ENCODE data around the gene RPL10.
"Not testable (repeated sequence)": the region's sequence is repeated elsewhere in the genome, so short reads cannot be mapped to it uniquely, and the experiment has no call there.

RPL10 gene

DNA sequence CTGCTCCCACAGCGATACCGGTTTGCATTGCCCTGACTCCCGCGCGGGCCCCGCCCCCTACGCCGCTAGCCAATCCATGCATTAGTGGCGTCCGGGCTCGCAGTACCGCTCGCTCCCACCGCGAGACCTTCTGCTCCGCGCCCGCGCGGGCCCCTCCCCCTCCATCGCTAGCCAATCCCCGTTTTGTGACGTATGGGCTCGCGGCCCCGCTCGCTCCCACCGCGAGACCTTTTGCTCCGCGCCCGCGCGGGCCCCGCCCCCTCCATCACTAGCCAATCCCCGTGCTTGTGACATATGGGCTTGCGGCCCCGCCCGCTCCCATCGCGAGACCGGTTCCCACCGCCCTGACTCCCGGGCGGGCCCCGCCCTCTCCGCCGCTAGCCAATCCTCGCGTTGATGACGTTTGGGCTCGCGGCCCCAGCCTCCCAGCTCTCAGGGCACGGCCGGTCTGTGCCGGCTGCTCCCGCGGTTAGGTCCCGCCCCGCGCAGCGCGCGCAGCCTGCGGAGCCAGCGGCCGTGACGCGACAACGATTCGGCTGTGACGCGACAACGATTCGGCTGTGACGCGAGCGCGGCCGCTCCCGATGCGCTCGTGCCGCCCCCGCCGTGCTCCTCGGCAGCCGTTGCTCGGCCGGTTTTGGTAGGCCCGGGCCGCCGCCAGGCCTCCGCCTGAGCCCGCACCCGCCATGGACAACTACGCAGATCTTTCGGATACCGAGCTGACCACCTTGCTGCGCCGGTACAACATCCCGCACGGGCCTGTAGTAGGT is 19.2 kb upstream of the RPL10 start, which contains the start of gene EMD:
Gene EMD, plus strand, starts transcription at position 497 of the 770 bp plus-strand sequence. Its CDS starts 190 bp downstream, at position 687.
- peak; percentile 97 for DNase-seq

DNA sequence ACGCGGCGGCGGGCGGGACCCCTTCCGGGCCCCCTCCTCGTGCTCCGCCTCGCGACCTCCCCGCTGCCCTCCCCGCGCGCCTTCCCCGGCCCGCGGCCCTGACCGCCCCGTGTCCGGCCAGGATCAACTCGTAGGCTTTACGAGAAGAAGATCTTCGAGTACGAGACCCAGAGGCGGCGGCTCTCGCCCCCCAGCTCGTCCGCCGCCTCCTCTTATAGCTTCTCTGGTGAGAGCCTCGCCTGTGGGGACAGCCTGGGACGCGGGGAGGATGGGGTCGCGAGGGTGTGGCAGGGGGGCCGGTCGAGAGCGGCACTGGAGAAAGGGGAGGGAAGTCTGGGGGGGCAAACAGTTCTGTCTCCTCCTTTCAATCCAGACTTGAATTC is 18.6 kb upstream of the RPL10 start:
- DNase-seq: peak in 1 of 3 donors; percentile 26

DNA sequence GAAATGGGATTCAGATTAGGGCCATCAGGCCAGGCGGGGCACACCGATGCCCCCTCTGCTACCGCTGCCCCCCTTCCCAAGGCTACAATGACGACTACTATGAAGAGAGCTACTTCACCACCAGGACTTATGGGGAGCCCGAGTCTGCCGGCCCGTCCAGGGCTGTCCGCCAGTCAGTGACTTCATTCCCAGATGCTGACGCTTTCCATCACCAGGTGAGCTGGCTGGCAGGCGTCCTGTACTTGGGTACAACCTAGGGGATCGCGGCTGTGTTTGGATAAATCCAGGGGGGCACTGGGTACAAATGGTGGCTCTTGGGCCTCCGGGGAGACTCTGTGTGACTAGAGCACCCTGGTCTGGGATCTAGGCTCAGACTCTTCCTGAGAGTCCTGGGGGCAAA is 18.0 kb upstream of the RPL10 start:
- DNase-seq: no peak

DNA sequence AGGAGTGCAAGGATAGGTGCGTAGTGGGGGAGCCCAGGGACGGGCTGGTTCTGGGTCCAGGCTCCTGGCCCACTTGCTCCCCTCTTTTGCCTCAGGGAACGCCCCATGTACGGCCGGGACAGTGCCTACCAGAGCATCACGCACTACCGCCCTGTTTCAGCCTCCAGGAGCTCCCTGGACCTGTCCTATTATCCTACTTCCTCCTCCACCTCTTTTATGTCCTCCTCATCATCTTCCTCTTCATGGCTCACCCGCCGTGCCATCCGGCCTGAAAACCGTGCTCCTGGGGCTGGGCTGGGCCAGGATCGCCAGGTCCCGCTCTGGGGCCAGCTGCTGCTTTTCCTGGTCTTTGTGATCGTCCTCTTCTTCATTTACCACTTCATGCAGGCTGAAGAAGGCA is 17.4 kb upstream of the RPL10 start:
- no peak for DNase-seq

DNA sequence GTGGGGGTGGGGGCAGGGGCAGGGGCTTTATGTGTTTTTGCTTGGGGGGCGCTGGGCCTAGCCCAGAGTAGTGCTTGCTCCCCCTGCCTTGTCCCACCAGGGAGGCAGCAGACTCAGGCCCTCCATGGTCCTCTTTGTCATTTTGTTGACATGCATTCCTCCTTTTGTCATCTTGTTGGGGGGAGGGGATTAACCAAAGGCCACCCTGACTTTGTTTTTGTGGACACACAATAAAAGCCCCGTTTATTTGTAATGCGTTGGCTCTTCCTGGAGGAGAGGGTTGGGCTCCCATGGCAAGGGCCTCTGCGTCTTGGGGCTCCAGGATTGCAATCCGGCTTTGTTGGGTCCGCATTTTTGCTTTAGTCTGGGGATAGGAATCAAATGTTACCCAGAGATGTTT is 16.9 kb upstream of the RPL10 start:
- DNase-seq: no peak

DNA sequence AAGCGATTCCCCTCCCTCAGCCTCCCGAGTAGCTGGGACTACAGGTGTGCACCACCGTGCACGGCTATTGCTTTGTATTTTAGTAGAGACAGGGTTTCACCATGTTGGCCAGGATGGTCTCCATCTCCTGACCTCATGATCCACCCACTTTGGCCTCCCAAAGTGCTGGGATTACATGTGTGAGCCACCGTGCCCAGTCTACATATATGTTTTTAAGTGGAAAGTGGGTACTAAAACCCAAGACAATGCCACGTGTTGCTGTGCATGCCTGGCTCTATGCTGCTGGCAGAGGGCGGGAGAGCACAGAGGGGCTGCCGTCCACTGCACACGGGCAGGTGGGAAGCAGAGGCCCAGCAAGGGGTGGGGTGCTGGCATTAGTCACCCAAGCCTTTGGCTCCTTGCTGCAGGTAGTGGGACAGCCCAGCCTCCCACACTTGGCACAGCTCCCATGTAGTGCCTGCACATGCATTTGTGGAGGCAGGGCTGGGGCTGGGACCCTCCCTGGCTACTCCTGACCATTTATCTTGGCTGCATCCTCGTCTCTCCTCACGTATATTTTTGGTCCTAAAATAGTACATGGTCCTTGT is 15.6 kb upstream of the RPL10 start:
- DNase-seq: no peak

DNA sequence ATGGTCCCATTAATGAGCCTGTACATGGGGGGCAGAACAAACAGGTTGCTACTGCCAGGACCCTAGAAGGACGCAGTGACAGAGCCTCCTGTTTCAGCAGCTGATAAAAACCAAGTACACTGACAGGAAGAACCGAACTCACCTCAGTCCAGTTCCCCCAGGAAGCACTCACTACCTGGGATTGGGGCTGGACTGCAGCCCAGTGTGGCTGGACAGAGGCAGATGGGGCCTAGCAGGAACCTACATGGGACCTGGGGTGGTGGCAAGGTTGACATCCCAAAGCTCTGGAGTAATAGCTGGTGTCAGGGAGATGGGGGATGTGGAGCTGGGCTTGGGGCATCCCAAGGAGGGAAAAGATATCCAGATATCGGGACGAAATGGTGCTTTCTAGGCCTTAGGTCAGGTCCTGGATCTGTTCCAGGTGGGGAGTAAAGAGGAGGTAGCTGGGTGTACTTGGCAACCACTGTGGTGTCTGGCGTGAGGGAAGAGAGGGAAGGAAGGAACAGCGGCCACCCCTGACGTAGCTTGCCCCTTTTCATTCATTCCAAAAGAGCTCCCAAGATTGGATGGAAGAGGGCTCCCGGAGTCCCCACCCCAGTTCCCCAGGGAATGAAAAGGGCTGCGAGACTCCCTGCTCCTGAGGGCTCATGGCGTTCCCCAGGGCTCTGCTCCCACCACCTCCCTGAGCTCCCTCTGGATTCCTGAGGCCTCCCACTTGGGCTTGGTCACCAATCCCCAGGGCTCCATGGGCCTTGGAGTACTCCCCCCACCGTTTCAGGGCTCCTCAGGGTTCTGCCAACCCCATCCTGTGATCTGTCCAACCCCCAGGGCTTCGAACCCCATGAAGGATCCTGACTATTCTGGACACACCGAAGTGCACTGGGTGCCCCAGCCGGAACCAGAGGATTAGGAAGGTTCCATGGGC is 14.6 kb upstream of the RPL10 start:
- DNase-seq: no peak

DNA sequence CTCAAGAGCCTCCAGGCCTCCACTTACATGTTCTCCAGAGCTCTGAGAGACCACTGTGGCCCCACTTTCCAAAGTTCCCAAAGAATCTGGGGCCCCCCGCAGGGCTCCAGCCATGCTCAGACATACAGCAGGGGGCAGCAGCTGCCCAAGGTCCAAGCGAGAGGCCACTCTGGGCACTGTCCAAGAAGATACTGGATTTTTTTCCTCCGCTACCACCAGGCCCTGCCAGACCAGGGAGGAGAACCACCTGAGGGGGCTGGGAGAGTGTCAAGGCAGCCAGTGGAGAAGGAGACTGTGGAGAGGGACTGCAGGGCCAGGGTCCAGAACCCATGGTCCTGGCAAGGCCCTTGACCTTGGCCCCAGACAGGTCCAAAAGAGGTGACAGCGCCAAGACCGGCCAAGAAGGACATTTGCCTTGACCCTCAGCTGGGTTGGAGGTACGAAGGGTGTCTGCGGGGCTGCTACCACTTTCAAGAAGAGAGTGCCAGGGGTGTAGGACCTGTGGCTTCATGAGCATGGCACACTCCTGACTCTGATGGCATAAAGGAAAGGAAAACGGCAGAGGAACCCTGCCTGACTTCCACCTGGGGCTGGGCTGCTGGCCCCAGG is 13.8 kb upstream of the RPL10 start:
- peak in 1 of 3 donors; percentile 23 for DNase-seq

DNA sequence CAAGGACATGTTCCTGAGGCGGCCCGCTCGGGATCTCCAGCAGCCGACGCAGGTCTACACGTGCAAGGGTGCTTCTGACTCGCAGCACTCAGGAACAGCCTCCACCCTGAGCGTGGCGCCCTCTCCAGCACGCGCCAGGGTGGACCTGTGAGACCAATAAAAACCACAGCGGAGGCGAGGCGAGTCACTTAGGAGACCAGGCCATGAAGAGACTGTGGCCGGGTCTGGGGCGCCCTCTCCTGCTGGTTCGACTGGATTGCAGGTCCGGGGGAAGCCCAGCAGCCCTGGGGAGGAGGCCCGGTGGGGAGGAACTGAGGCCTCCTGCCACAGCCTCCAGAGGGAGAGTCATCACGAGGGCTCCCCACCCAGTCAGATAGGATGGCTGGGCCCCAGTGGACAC is 10.1 kb upstream of the RPL10 start:
- DNase-seq: not testable (repeated sequence)

DNA sequence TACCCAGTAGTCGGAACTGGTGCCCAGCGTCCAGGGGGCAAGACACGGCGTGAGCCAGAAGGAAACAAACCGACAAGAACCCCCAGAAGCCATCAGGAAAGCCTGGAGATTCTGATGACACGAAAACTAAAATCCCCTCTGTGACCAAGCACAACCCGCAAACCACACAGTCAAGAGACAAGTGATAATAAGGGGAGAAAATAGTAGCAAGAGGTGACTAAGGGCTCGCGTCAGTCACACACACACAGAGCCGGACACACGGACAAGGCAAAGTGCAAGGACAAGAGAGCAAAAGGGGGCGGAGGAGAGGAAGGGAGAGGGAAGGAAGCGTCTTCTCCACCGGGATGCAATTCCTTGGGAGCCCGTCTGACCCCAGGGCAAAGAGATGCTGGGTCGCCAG is 9.5 kb upstream of the RPL10 start:
- DNase-seq: not testable (repeated sequence)

DNA sequence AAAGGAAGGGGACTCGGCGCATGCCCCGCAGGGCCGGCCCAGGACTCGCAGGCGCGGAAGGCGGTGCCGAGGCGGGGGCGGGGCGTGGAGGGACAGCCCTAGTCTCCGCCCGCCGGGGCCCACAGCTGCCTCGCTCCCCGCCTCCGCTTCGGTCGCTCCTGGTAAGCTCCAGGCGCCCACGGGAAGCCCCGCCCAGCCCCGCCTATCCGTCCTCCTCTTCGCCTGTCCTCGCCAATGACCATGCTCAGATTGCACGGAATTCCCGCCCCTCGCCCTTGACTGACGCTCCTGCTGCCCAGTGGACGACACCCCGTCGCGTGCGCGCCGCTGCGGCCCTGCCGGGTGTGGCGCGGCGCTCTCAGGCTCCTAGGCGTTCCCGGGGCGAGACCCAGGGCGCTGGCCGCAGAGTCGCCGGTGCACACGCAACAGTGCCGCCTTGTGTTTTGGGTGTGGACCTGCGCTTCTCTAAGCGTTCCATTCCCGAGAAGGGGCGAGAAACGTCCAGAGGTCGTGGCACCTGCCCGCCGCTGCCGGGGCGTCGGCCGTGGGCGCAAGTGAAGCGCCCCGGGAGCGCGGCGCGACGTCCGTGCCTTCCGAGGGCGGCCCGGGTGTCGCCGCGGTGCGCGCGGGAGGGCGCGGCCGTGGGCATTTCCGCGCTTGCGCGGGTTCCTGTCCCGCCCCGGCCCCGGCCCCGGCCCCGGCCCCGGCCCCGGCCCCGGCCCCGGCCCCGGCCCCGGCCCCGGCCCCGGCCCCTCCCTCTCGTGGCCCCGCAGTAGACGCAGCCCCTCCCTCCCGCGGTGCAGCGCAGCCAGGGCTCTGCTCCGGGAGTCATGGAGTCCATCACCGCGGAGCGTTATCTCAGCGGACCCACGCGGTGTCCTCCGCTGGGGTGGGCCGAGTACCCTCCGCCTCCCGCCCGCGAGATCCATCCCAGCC is 8.1 kb upstream of the RPL10 start:
- DNase-seq: not testable (repeated sequence)

DNA sequence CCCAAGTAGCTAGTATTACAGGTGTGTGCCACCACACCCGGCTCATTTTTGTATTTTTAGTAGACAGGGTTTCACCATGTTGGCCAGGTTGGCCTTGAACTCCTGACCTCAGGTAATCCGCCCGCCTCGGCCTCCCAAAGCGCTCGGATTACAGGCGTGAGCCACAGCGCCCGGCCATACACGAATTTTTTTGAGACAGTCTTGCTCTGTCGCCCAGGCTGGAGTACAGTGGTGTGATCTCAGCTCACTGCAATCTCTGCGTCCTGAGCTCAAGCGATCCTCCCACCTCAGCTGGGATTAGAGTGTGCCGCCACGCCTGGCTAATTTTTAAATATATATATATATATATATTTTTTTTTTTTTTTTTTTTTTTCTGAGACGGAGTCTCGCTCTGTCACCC is 1.8 kb upstream of the RPL10 start:
- DNase-seq: not testable (repeated sequence)

DNA sequence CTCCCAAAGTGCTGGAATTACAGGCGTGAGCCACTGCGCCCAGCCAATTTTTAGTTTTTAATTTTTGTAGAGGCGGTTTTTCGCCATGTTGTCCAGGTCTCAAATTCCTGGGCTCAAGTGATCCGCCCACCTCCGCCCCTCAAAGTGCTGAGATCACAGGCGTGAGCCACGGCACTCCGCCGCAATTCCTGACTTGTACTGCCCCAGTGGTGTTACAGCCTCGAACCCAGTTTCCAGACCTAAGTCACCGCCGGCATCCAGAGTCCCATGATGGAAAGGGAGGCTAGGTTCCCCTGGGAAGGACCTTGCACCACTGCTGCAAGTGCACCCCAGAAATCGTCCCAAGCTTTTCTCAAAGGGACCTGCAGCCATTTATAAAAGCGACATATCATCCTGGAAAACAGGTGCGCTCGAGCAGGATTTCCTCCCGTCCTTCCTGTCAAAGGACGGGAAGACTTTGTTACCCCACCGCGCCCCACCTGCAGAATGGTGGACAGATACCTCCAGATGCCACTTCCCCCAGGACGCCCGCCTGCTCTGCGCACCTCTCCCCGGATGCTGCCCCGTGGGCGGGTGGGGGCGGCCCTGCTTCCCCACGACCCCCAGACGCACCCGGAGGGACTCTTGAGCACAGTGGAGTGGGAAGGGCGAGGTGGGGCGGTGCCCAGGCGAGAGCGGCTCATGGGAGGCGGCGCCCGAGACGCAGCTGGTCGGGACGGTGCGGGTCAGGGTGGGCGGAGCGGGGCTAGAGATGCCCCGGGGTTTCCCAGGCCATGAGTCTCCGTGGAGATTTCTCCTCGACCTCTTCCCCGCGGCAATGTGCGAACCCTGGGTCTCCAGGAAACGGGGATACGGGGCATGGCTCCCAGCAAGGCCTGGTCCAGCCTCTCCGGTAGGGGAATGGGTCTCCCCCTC is 947 bp upstream of the RPL10 start:
- DNase-seq: peak; percentile 82 to 90 (median 84)

DNA sequence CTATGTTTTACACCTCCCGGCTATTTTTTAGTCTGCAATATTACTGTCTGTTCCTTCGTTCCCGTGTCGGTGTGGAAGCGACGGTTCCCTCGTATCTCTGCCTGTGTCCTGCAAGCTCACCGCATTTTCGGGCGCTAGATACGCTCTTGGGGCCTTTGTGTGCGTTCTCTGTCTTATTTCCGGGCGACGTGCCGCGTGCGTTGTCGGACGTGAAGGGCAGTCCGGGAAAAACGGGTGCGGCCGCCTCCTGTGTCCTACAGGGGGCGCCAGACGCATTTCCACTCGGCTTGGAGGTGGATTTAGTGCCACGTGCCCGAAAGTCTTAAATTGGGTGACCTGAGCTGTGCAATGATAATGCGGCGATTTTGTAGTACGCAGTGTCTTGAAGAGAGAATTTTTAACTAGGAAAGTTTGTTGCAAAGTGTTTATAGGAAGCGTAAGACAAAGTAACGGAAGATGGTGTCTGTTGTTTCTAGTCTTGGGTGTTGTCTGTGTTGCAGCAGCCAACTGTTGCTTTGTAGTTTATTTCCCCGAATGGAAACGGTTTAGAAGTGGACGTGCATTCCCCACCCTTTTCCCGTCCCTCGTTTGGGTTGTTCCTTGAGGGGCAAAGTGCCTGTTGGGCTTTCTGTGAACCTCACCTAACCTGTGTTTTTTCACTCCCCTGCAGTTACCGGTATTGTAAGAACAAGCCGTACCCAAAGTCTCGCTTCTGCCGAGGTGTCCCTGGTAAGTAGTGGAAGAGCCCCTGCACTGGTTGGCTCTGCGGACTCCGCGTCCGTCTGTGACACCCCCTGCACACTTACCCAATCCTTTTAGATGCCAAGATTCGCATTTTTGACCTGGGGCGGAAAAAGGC is 720 bp downstream of the RPL10 start:
- peak; percentile 82 to 86 (median 84) for DNase-seq

DNA sequence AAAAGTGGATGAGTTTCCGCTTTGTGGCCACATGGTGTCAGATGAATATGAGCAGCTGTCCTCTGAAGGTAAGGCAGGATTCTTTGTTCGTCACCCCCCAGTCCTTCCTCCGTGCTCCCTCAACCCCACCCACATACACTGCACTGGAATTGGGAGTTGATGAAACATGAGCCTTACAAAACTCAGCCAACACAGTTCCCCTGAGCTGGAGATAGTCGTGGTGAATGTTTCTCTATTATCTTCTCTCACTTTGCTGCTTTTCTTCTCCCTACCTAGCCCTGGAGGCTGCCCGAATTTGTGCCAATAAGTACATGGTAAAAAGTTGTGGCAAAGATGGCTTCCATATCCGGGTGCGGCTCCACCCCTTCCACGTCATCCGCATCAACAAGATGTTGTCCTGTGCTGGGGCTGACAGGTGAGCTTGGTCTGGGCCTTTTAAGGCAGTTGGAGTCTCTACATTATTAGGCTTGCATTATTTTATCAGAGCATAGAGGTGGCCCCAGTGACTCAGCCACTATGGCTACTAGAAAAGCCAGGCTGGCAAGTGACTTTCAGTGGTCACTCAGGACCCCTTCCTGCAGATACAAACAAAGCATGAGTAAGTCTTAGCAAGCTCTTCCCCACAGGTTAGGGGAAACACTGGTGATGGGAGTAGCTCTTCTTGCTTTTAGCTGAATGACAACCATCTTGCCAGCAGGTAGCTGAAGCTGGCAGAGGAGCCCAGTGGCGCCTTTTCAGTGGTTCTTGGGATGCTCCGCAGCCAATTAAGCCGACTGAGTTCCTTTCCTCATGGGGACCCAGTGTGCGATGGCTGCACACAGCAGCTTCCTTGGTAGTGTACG is 1.6 kb downstream of the RPL10 start:
- no peak for DNase-seq

DNA sequence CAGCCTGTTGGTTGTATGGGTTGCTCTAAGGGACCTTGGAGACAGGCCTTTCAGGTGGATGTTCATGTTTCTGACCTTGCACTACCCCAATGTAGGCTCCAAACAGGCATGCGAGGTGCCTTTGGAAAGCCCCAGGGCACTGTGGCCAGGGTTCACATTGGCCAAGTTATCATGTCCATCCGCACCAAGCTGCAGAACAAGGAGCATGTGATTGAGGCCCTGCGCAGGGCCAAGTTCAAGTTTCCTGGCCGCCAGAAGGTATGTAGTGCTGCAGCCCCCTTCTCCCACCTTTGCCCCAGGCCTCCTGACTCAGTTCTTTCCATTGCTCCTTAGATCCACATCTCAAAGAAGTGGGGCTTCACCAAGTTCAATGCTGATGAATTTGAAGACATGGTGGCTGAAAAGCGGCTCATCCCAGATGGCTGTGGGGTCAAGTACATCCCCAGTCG is 2.2 kb downstream of the RPL10 start:
- DNase-seq: not testable (repeated sequence)

DNA sequence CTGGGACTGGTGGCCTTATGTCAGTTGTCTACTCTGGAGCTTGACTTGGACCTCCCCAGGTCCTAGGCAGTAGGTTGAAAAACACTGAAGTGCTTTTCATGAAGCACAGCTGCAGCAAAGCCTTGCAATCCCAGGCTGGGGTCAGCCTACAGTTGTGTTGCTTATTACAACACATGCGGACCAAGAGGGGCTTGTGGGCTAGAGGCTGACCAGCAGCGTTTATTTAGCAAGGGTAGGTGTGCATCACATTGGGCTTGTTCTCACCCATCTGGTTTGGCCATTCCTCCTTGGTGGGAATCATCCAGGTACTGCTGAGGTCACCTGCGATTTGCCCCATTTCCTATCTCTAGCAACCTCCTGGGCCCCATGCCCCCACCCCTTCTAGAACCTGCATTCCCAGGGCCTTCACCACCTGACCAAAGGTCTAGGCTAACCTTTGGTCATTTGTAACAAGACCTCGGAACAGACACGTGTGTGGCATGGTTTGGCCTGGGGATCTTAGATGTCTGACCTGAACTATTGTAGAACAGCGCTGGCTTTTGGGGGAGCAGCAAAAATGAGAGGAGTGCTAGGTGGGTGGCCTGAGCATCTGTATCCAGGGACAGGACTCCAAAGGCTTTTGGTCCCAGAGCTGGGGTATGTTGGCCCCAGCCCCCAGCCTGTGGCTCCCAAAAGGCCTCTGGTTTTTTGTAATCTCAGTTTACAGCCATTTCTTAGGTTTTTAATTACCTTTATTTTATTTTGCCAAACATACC is 3.0 kb downstream of the RPL10 start:
- DNase-seq: no peak

All from suppressor macrophage treated with lipopolysaccharide for 1 hour (primary cell).